Ramos (cell line): ENCODE data around the gene REEP6.

Source experiments
- in situ Hi-C: fragments of 300-500 bp; cut with MboI; formaldehyde crosslinking; loops from one replicate; pipeline ENCODE4 v1.14.3; 2022; ENCODE audit warnings: low sequenced_read_pairs; ENCODE audit not compliant: unreplicated experiment

Gene REEP6

GRCh38 chr19:1491114-1491848 lies at the start of gene REEP6:
TSS of gene REEP6 (plus strand) at chr19:1491181. CDS start at chr19:1491270, 89 bp downstream.
- in situ Hi-C loops = no loop called here

- in situ Hi-C loops = no loop called here
These were observed 49.1 kb upstream of the REEP6 start for GRCh38 chr19:1441677-1442438.

- in situ Hi-C loops = no loop called here
These were observed 45.6 kb upstream of the REEP6 start for GRCh38 chr19:1445185-1445931.

GRCh38 chr19:1445932-1446712 lies 44.9 kb upstream of the REEP6 start:
- in situ Hi-C loops = no loop called here

GRCh38 chr19:1446713-1447481 lies 44.1 kb upstream of the REEP6 start:
- in situ Hi-C loops = no loop called here

GRCh38 chr19:1447504-1447903 lies 43.5 kb upstream of the REEP6 start:
- in situ Hi-C loops = no loop called here

- in situ Hi-C loops = no loop called here
These were observed 43.0 kb upstream of the REEP6 start for GRCh38 chr19:1447944-1448343.

GRCh38 chr19:1449467-1450442 lies 41.2 kb upstream of the REEP6 start, which contains the start of gene APC2:
TSS of gene APC2 (plus strand) at chr19:1450121. CDS start at chr19:1453002, 2,881 bp downstream.
- in situ Hi-C loops = no loop called here

- in situ Hi-C loops = no loop called here
These were observed 39.9 kb upstream of the REEP6 start for GRCh38 chr19:1450735-1451731.

GRCh38 chr19:1451916-1452801 lies 38.8 kb upstream of the REEP6 start:
- in situ Hi-C loops = no loop called here

- in situ Hi-C loops = no loop called here
These were observed 38.0 kb upstream of the REEP6 start for GRCh38 chr19:1452802-1453524.

GRCh38 chr19:1453525-1454364 lies 37.2 kb upstream of the REEP6 start:
- in situ Hi-C loops = no loop called here

GRCh38 chr19:1455002-1455335 lies 36.0 kb upstream of the REEP6 start:
- in situ Hi-C loops = no loop called here

GRCh38 chr19:1455336-1456120 lies 35.5 kb upstream of the REEP6 start:
- in situ Hi-C loops = no loop called here
